Measurements from ENCODE around the gene SERPINE1.
"Not testable (repeated sequence)": the region's sequence is repeated elsewhere in the genome, so short reads cannot be mapped to it uniquely, and the experiment has no call there.

The SERPINE1 gene

DNA sequence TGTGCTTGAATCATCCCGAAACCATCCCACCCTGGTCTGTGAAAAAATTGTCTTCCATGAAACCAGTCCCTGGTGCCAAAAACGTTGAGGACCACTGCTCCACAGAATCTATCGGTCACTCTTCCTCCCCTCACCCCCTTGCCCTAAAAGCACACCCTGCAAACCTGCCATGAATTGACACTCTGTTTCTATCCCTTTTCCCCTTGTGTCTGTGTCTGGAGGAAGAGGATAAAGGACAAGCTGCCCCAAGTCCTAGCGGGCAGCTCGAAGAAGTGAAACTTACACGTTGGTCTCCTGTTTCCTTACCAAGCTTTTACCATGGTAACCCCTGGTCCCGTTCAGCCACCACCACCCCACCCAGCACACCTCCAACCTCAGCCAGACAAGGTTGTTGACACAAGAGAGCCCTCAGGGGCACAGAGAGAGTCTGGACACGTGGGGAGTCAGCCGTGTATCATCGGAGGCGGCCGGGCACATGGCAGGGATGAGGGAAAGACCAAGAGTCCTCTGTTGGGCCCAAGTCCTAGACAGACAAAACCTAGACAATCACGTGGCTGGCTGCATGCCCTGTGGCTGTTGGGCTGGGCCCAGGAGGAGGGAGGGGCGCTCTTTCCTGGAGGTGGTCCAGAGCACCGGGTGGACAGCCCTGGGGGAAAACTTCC, 784 bp upstream of the SERPINE1 start:
- no peak overlapping the region for H3K4me3 ChIP-seq (ENCODE audit: low read length)
- DNase-seq (ENCODE audit: low read depth): peak; percentile 73
- TF ChIP-seq, protein P1, sequence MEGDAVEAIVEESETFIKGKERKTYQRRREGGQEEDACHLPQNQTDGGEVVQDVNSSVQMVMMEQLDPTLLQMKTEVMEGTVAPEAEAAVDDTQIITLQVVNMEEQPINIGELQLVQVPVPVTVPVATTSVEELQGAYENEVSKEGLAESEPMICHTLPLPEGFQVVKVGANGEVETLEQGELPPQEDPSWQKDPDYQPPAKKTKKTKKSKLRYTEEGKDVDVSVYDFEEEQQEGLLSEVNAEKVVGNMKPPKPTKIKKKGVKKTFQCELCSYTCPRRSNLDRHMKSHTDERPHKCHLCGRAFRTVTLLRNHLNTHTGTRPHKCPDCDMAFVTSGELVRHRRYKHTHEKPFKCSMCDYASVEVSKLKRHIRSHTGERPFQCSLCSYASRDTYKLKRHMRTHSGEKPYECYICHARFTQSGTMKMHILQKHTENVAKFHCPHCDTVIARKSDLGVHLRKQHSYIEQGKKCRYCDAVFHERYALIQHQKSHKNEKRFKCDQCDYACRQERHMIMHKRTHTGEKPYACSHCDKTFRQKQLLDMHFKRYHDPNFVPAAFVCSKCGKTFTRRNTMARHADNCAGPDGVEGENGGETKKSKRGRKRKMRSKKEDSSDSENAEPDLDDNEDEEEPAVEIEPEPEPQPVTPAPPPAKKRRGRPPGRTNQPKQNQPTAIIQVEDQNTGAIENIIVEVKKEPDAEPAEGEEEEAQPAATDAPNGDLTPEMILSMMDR (IDR thresholded peaks at IDR 0.05; ENCODE audit: insufficient read depth, low read depth, low read length, missing control alignments): no peak

DNA sequence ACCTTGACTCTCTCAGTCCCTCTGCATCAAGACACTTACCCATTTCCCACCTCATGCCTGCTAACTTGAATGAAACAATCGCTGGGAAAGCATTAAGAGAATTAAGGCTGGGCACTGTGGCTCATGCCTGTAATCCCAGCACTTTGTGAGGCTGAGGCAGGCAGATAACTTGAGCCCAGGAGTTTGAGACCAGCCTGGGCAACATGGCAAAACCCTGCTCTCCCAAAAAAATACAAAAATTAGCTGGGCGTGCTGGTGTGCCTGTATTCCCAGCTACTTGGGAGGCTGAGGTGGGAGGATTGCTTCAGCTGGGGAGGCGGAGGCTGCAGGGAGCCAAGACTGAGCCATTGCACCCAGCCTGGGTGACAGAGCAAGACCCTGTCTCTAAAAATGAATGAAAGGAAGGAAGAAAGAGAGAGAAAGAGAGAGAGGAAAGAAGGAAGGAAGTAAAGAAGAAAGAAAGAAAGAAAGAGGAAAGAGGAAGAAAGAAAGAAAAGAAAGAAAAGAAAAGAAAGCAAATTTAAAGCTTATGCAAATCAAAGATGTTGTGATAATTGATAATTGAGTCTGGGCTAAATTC, 646 bp downstream of the SERPINE1 start:
- TF ChIP-seq, protein P1 (IDR thresholded peaks at IDR 0.05; ENCODE audit: insufficient read depth, low read depth, low read length, missing control alignments): no peak
- H3K4me3 ChIP-seq (ENCODE audit: low read length): peak overlapping the region; percentile 74
- DNase-seq (ENCODE audit: low read depth): no peak

DNA sequence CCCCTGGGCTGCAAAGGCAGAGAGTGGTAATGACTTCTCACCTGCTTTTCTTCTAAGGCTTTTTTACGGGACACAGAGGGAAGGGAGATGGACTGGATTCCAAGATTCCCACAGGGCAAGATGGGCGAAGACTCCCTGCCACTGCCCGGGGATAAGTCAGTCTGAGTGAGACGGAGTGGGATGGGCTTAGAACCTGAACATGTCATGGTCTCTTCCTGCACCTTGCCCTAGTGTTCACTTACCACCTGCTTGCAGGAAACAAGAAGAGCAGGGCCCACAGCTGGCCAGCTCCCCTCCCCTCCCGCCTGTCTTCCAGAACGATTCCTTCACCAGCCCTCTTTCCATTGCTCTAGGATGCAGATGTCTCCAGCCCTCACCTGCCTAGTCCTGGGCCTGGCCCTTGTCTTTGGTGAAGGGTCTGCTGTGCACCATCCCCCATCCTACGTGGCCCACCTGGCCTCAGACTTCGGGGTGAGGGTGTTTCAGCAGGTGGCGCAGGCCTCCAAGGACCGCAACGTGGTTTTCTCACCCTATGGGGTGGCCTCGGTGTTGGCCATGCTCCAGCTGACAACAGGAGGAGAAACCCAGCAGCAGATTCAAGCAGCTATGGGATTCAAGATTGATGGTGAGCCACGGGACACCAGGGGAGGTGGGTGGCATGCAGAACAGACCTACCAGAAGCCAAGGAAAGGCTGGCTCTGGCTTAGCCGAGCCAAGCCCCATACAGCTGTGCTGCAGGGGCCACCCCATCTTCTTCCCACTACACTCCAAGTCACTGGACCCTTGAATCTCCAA, 1.3 kb downstream of the SERPINE1 start:
- peak overlapping the region; percentile 74 for H3K4me3 ChIP-seq (ENCODE audit: low read length)
- TF ChIP-seq, protein P1 (IDR thresholded peaks at IDR 0.05; ENCODE audit: insufficient read depth, low read depth, low read length, missing control alignments): no peak
- peak; percentile 40 for DNase-seq (ENCODE audit: low read depth)

DNA sequence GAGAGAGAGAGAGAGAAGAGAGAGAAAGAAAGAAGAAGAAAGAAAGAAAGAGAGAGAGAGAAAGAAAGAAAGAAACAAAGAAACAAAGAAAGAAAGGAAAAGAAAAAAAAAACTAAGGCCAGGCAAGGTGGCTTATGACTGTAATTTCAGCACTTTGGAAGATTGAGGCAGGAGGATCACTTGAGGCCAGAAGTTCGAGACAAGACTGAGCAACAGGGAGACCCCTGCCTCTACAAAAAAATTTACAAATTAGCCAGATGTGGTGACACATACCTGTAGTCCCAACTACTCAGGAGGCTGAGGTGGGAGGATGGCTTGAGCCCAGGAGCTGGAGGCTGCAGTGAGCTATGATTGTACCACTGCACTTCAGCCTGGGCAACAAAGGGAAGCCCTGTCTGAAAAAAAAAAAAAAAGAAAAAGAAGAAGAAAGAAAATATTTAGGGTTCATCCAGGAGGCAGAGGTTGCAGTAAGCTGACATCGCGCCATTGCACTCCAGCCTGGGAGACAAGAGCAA, 2.8 kb downstream of the SERPINE1 start:
- DNase-seq (ENCODE audit: low read depth): no peak
- H3K4me3 ChIP-seq (ENCODE audit: low read length): no peak overlapping the region
- TF ChIP-seq, protein P1 (IDR thresholded peaks at IDR 0.05; ENCODE audit: insufficient read depth, low read depth, low read length, missing control alignments): no peak

DNA sequence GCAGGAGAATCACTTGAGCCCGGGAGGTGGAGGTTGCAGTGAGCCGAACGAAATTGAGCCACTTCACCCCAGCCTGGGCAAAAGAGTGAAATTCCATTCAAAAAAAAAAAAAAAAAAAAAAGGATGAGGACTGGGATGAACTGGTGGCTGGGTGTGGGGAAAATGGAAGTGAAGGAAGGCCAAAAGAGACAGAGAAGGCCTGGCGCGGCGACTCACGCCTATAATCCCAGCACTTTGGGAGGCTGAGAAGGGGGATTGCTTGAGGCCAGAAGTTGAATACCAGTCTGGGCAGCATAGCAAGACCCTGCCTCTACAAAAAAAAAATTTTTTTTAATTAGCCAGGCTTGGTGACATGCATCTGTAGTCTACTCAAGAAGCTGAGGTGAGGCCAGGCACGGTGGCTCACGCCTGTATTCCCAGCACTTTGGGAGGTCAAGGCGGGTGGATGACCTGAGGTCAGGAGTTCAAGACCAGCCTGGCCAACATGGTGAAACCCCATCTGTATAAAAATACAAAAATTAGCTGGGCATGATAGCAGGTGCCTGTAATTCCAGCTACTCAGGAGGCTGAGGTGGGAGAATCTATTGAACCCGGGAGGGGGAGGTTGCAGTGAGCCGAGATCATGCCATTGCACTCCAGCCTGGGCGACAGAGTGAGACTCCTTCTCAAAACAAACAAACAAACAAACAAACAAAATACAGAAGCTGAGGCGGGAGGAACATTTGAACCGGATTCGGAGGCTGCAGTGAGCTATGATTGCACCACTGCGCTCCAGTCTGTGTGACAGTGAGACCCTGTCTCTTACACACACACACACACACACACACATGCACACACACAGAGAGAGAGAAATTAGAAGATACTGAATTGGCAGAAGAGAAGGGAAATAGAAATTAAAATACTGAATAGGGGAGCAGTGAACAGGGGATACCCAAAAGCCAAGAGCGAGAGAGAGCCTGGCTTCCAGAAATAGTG, 6.0 kb downstream of the SERPINE1 start:
- not testable (repeated sequence) for DNase-seq (ENCODE audit: low read depth); H3K4me3 ChIP-seq (ENCODE audit: low read length)

DNA sequence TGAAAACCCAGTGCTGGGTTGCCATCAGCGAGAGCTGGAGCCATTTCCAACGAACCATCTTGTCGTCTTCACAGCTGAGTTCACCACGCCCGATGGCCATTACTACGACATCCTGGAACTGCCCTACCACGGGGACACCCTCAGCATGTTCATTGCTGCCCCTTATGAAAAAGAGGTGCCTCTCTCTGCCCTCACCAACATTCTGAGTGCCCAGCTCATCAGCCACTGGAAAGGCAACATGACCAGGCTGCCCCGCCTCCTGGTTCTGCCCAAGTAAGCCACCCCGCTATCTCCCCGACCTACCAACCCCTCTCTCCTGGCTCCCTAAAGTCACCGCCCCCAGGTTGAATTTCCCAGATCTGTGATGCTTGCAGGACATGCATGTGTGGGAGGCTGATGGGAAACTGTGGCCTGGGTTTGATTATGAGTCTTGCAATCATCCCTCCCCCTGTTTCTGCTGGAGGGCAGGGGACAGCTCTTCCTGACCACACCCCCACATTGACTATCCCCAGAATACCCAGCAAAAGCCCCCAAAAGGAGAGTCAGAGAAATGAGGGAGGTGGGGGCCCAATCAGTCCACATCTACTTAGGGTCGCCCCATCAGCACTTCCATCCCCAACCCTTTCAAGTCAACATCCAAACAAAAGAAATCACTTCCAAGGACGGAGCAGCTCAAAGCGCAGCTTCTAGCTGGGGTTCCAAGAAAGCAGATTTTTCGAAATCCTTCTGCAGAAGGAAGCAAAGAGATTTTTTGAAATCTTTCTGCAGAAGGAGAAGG, 6.9 kb downstream of the SERPINE1 start:
- DNase-seq (ENCODE audit: low read depth): no peak
- TF ChIP-seq, protein P1 (IDR thresholded peaks at IDR 0.05; ENCODE audit: insufficient read depth, low read depth, low read length, missing control alignments): no peak
- no peak overlapping the region for H3K4me3 ChIP-seq (ENCODE audit: low read length)

Measured in epithelial cell of esophagus (primary cell).